ENCODE results near the gene ANKRD52.

- TF ChIP-seq CTCF (IDR thresholded peaks at IDR 0.05; ENCODE audit: low read depth, low read length, poor library complexity, severe bottlenecking): no peak
- no peak for TF ChIP-seq EZH2phosphoT487 (IDR thresholded peaks at IDR 0.05; ENCODE audit: borderline replicate concordance, low read length)
These were observed 28.1 kb upstream of the ANKRD52 start for GRCh38 chr12:56286044-56286830.

Measured in DOHH2 (cell line).